Sciatic nerve (tissue), 2 donors: ENCODE data around the gene SPATA13. TPM values are rescaled to one million over a fixed set of nuclear protein-coding genes. Genes with fewer than 3 reads are reported as not detected.
"Not testable (repeated sequence)": the region's sequence is repeated elsewhere in the genome, so short reads cannot be mapped to it uniquely, and the experiment has no call there.

Source experiments
- ATAC-seq: fragments of 200-7000 bp; cut with Tn5 transposase; one replicate; pipeline ENCODE4 v1.9.1; 2020; ENCODE audit warnings: mild to moderate bottlenecking, moderate library complexity
- DNase-seq: peaks from one replicate; pipeline ENCODE4 v3.0.0-alpha.2; 2020; ENCODE audit warnings: low spot score
- intact Hi-C: fragments of 100-400 bp; cut with DNase I; formaldehyde crosslinking; loops from one replicate; pipeline ENCODE4 v1.14.2; 2022
- total RNA-seq: library from RNA; stranded (reverse); fragmentation: NEBNext Ultra II Directional; extraction: Animal tissue kit (Norgen Biotek cat#: 25700); gene quantifications from one replicate; pipeline ENCODE4 v1.2.1, GENCODE V29; 2021
- donor health status: DM: no; HTN: no; CAD: no.
- donor health status: DM: no; HTN: no; CAD: no.

Gene SPATA13
- total RNA-seq, 1 donor from 2014 or later, result 49.8 TPM

- DNase-seq (no peak), ATAC-seq (no peak)
- intact Hi-C loops, result no loop called here
Observed at GRCh38 chr13:24183741-24184182, 23.2 kb downstream of the SPATA13 start.

GRCh38 chr13:24184265-24184841, 23.8 kb downstream of the SPATA13 start:
- DNase-seq, result no peak
- intact Hi-C loops, result no loop called here
- ATAC-seq, result no peak

- DNase-seq, result no peak
Observed at GRCh38 chr13:24184882-24185281, 24.4 kb downstream of the SPATA13 start.

GRCh38 chr13:24185591-24186232, 25.2 kb downstream of the SPATA13 start:
- ATAC-seq (no peak), DNase-seq (no peak)

More at GRCh38 chr13:24184882-24185281, 24.4 kb downstream of the SPATA13 start:
- no peak for ATAC-seq
- intact Hi-C loops, result no loop called here

GRCh38 chr13:24187185-24187584, 26.7 kb downstream of the SPATA13 start:
- intact Hi-C loops, result no loop called here
- DNase-seq, result no peak
- ATAC-seq, result no peak

More at GRCh38 chr13:24185591-24186232, 25.2 kb downstream of the SPATA13 start:
- intact Hi-C loops, result no loop called here

GRCh38 chr13:24192057-24192810, 31.7 kb downstream of the SPATA13 start:
- DNase-seq, result no peak

GRCh38 chr13:24192811-24193162, 32.3 kb downstream of the SPATA13 start:
- DNase-seq (no peak), ATAC-seq (no peak)
- intact Hi-C loops, result no loop called here

More at GRCh38 chr13:24192057-24192810, 31.7 kb downstream of the SPATA13 start:
- no peak for ATAC-seq
- intact Hi-C loops, result no loop called here

- no peak for ATAC-seq
- intact Hi-C loops, result no loop called here
Observed at GRCh38 chr13:24194447-24194846, 33.9 kb downstream of the SPATA13 start.

GRCh38 chr13:24195626-24196025, 35.1 kb downstream of the SPATA13 start:
- intact Hi-C loops, result no loop called here
- no peak for ATAC-seq
- DNase-seq, result no peak

More at GRCh38 chr13:24194447-24194846, 33.9 kb downstream of the SPATA13 start:
- DNase-seq, result no peak

- ATAC-seq, result no peak
- intact Hi-C loops, result no loop called here
- no peak for DNase-seq
Observed at GRCh38 chr13:24196593-24197197, 36.2 kb downstream of the SPATA13 start.

GRCh38 chr13:24199016-24199415, 38.5 kb downstream of the SPATA13 start:
- DNase-seq (no peak), ATAC-seq (no peak)
- intact Hi-C loops, result no loop called here

- ATAC-seq (no peak), DNase-seq (no peak)
- intact Hi-C loops, result no loop called here
Observed at GRCh38 chr13:24202215-24202614, 41.7 kb downstream of the SPATA13 start.

- intact Hi-C loops, result no loop called here
- ATAC-seq (no peak), DNase-seq (no peak)
Observed at GRCh38 chr13:24203273-24203672, 42.8 kb downstream of the SPATA13 start.

- ATAC-seq, result no peak
- DNase-seq, result no peak
- intact Hi-C loops, result no loop called here
Observed at GRCh38 chr13:24203811-24204210, 43.3 kb downstream of the SPATA13 start.

- ATAC-seq, intact Hi-C loops, DNase-seq: not testable (repeated sequence)
Observed at GRCh38 chr13:24205076-24205475, 44.6 kb downstream of the SPATA13 start.

- DNase-seq (no peak), ATAC-seq (peak; percentile 32)
- intact Hi-C loops, result no loop called here
Observed at GRCh38 chr13:24207841-24208667, 47.5 kb downstream of the SPATA13 start.

GRCh38 chr13:24209138-24209537, 48.6 kb downstream of the SPATA13 start:
- ATAC-seq, result no peak
- DNase-seq, result no peak
- intact Hi-C loops, result no loop called here

GRCh38 chr13:24212254-24212653, 51.7 kb downstream of the SPATA13 start:
- ATAC-seq (no peak), DNase-seq (no peak)
- intact Hi-C loops, result no loop called here

GRCh38 chr13:24212674-24213073, 52.2 kb downstream of the SPATA13 start:
- DNase-seq (no peak), ATAC-seq (no peak)
- intact Hi-C loops, result no loop called here
